Kasumi-1 (cell line): ENCODE measurements around the gene PDIA5.

Experiments
- DNase-seq, 2 experiments: peaks; one replicate each; lab custom pipeline; 2025; lab: John Stamatoyannopoulos, UW

The PDIA5 gene

DNA sequence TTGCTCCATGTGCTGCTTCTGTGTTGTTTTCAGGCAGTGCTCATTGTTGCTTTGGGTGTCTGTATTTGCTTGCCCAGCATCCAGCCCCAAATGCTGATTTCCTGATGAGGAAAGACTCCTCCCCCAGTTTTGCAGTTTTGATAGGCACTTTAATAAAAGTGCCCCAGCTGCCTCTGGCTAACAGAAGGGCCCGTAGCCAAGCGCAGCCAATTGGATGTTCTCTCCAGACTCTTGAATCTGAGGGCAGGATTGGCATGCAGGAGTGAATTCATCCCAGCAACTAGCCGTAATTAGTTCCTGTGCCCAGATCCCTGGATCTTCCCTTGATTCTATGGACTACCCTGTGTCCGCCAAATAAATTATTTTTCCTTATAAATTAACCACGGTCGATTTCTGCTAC, 24.4 kb upstream of the PDIA5 start:
- no peak for DNase-seq

DNA sequence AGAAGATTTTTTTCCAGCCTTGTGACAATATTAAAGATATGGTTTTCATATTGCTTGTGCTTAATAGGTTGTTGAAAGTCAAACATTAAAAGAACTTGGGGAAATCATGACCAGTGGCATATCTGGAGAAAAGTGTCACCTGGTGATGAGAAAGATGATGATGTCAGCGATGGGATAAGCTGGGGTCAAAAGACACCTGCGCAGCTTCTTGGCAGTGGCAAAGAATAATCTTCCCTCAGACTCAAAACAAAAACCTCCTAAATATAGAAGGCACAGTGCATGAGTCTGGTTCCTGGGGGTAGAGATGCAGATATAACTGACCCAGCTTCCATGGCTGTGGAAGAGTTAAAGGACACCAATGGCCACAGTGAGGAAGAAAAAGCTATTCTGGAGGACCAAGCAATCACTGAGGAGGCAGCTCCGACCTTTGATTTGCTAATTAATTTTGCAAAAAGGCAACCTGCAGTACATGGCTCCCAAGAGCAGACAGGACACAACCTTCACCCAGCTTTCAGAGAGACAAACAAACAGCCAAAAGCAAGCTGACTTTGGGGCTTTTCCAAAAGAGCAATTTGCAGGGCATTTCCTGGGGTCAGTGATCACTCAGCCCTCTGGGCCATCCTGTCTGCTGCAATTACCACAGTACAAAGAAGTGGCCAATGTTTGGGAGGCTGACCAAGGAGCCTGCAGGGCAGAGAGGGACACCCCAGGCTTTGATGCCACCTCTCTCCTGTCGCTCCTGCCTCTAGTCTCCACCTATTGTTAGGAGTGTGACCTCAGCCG, 21.7 kb upstream of the PDIA5 start:
- no peak for DNase-seq

DNA sequence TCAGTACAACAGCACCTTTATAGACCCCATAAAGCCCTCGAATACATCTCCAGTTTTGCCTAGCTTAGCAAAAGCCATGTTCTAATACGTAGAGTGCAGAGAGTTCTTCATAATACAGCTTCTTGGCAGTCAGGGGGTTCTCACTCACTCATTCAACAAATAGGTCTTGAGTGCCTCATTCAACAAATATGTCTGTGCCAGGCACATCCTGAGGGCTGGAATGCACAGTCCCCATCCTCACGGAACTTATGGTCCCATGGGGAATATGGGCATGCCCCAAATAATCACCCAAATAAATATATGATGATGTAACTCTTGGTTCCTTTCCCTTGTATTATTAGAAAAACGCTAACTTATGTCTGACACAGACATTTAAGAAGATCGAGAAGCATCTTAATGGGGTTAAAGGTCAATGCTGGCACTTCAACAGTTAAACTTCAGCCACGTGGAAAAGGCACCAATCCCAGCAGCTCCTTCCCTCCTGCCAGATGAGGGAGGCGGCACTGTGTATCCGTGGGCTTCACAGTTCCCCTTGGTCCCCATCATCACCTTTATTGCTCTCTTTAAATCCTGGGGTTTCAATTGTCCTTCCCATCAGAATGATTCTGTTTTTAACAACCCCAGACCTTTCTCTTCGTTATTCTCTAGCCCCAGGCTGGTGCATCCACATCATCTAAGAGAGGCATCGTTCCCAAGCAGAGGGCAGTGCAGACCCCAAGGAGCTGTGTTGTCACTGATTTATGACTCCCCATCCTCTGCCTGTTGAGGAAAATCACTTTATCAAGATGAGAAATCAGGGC, 20.4 kb upstream of the PDIA5 start:
- DNase-seq: no peak

DNA sequence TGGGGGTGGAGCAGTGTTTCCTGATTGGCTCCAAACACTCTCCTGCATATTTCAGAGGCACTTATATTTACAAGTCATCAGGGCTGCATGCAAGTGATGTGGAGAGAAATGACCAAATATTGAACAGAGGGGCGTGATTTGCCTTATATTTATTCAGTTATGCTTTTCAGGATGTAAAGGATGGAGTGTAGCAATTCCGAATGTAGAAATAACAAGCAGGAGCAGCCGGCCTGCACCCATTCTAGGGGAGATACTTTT, 19.8 kb upstream of the PDIA5 start:
- no peak for DNase-seq

DNA sequence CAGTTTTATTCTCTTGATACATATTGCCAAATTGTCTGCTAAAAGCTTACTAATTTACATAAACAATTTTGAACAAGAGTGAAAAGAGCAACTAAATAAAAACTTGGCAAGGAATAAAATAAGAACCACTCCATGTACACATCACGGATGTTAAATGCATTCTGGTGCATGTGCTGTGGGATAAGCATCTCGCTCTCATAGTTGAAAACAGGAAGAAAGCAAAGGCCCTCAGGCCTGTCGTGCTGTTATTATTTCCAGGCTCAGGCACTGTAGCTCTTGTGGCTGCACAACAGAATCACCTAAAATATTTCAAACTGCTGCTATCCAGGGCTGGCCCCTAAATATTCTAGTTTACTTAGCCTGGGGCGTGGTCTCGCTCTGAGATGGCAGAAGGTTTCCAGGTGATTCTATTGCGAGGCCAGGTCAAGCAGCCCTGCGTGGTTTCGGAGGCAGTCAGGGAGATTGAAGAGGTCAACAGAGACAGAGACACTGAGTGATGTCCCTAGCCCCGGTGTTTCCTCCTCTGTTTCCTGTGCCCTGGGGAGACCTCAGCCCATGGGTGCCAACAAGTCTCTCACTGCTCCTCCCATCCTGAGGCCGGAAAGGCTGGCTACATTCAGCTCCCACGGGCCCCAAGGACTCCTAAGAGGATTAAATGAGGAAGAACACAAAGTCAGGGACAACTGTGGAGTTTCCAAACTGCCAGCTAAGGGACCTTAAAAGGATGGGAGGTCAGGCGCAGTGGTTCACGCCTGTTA, 18.2 kb upstream of the PDIA5 start:
- DNase-seq: no peak

DNA sequence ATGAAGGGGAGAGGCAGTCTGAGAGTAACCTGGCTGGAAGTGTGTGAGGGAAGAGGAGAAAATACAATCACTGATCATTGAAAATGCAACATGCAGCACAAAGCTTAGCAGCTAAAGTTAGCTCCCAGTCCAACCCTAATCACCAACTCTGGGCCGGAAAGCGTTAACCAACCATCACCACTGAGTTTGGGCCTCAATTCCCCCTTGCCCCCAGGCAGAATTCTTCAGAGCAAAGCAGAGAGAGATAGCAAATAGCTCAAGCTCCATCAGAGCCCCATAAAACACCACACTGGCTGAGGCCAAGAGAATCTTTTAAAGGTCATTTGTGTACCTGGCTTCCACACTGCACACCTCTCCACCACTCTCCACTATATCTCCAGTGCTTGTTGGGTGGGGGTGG, 16.2 kb upstream of the PDIA5 start:
- DNase-seq: no peak

GRCh38 chr3:123053107-123053506, 13.7 kb upstream of the PDIA5 start:
- no peak for DNase-seq

GRCh38 chr3:123054109-123054778, 12.6 kb upstream of the PDIA5 start:
- no peak for DNase-seq

DNA sequence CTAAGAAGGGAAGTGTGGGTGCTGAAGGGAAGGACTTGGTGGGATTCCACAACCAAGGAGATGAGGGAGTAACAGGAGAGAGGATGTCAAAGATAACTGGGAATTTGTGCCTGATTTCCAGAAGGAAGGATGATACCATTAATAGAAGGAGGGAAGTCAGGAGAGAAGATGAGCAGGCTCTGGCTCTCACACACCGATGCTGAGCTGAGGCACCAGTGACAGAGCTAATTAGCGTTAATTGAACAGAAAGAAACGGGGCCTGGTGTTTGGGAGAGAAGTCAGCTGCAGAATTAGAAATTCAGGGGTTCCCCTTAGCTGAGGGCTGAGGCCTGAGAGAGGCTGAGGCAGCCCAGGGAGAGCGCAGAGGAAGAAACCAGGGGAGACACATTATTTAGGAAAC, 11.9 kb upstream of the PDIA5 start:
- DNase-seq: no peak

- no peak for DNase-seq
Observed at GRCh38 chr3:123055352-123055751, 11.5 kb upstream of the PDIA5 start.

GRCh38 chr3:123058505-123058904, 8.3 kb upstream of the PDIA5 start:
- no peak for DNase-seq

- no peak for DNase-seq
Observed at GRCh38 chr3:123060054-123060453, 6.8 kb upstream of the PDIA5 start.

DNA sequence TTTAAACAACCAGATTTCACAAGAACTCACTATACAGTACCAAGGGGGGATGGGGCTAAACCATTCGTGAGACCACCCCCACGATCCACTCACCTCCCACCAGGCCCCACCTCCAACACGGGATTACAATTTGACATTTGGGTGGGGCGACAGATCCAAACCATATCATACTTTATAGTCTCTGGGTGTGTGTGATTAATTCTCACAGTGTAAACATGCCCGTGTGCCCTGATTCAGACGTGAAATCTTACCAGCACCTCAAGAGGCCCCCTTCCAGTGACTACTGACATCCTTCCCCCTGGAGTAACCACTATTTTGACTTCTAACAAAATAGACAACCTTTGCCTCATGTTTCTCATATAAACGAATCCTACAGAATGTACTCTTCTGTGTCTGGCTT, 5.0 kb upstream of the PDIA5 start:
- no peak for DNase-seq

DNA sequence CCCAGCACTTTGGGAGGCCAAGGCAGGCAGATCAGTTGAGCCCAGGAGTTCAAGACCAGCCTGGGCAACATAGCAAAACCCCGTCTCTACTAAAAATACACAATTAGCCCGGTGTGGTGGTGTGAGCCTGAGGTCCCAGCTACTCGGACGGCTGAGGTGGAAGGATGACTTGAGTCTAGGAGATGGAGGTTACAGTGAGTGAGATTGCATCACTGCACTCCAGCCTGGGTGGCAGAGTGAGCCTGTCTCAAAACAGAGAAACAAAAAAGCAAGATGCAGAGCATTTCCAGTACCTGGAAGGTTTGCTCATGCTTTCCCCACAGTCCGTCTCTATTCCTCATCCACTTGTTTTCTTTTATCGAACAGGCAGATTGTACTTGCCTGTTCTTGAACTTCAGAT, 3.8 kb upstream of the PDIA5 start:
- DNase-seq: no peak

DNA sequence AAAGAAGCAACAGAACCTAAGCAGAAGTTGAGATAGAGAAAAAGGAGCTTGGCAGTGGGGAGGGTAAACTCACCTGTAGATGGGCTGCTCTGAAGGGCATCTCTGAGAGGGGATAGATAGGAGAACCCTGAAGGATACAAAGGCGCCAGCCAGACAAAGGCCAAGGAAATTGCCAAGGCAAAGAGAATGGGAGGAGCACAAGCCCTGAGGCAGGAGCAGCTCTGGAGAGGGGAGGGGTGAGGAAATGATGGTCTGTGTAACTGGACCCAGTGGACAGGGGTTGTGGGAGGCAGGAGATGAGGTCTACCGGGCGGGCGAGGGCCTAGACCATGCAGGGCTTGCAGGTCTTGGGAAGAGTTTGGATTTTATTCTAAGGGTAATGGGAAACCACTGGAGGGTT, 2.3 kb upstream of the PDIA5 start:
- no peak for DNase-seq

DNA sequence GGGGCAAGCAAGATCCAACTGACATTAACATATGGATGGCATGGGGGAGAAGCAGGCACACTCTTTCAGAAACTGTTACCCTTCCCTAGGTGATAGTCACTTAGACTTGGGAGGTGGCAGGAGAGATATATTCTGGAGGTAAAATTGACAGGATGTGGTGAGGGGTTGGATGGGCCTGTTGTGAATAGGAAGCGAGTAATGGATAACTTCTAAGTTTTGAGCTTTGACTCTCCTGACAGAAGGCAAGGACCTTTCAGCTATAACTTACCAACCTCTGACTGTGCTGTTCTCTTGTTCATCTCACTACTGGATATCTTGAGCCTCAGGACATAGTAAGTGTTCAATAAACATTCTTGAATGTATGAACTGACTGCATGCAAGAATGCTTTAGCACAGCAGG, 1.9 kb upstream of the PDIA5 start:
- peak; percentile 23 to 24 for DNase-seq

GRCh38 chr3:123066599-123066895, 278 bp upstream of the PDIA5 start:
- no peak for DNase-seq

DNA sequence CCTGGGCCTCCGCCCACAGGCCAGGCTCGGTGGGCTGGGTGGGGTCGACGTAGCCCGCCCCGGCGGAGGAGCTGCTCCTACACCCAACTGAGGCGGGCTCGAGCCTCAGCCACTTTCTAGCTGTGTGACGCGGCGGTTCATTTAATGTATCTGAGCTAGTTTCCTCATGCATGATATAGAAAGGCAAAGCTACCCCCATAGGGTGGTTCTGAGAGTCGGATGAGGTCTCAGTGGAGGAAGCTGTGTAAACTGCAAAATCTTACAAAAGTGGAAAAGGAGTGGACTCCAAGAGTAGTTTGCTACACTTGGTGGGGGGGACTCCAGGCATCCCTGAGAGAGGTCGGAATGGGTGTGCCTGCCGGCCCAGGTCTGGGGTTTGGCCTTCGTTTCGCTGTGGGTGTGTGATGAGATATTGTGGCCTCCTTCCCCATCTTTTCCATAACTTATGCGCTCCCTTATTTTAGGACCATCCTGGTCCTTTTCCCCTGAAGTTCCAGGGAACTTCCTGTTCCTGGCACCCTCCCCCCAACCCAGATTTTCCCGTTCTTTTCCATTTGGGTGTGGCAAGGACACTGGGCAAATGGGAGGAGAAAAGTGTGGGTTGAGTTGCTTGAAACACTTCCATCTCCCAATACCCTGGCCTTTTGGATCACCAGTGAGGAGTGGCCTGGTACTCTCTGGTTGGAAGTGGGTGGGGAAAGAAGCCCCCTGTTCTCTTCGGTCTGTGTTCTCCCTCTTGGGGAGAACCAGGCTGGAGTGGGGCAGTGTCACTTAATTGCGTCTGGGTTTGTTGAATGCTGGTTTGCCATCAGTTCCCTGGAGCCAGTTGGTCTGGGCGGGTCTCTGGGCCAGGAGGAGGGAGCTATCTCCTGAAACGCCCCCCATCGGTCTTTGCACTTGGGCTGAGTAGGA, 1.1 kb downstream of the PDIA5 start:
- DNase-seq: peak; percentile 15 to 16

DNA sequence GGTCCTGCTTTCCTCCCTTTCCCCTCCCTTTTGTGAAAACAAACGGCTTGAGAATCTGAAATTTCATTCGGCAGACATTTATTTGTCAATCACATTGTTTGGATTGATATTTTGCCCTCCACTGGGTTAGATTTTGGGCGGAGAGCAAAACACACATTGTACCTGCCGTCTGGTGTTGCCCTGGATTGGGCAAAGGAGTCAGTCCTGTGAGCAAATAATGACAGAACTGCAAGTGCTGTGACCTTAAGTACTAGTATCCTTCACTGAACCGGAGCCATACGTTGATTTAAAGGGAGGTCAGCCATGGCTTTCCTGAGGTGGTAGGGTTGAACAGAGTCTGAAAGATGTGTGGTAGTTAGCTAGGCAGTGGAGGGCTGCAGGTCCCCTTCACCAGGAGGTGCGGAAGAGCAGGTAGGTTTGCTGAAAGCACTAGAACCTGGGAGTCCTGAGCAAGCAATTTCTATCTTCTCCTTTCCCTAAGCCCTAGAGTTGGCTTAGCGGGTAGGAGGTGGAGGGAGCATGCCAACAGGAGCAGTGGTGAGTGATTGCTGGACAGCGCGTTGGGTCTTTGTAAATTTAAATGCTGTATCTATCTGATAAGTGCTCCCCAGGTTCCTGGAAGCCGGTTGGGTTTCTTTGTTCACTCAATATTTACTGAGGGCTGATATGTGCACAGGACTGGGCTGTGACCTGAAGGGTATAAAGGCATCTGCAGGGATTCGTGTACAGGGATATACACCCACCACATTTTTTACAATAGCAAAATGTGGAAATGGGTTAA, 2.0 kb downstream of the PDIA5 start:
- no peak for DNase-seq

- no peak for DNase-seq
Observed at GRCh38 chr3:123070510-123070909, 3.7 kb downstream of the PDIA5 start.

DNA sequence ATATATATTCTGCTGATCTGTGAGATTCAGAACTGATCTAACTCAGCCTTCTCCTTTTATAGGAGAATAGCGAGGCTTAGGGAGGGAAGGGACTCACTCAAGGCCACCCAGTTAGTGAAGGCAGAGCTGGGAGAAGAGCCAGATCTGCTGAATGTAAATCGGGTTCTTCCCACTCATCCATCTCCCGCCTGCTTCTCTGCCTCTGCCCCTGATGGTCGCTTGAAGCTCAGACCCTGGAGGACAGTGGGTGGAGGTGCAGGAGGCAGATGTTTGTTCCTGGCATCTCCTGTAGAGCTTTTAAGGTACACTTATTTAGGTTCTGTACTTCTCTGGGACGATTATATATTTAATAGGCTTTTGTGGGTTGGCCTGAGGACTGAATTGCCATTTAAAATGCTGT, 4.3 kb downstream of the PDIA5 start:
- DNase-seq: peak in 1 of 2 experiments; percentile 13
